NCI-H146 treated with DMSO at 0.1 percent for 48 hours (cell line): ENCODE results near the gene MNT.
A peak's percentile ranks its signal among the peaks of the same experiment; 100 is the strongest.

ENCODE experiments used
- DNase-seq: peaks from one replicate; lab custom pipeline; 2025; ENCODE audit not compliant: unreplicated experiment; lab: John Stamatoyannopoulos, UW

Gene MNT

DNA sequence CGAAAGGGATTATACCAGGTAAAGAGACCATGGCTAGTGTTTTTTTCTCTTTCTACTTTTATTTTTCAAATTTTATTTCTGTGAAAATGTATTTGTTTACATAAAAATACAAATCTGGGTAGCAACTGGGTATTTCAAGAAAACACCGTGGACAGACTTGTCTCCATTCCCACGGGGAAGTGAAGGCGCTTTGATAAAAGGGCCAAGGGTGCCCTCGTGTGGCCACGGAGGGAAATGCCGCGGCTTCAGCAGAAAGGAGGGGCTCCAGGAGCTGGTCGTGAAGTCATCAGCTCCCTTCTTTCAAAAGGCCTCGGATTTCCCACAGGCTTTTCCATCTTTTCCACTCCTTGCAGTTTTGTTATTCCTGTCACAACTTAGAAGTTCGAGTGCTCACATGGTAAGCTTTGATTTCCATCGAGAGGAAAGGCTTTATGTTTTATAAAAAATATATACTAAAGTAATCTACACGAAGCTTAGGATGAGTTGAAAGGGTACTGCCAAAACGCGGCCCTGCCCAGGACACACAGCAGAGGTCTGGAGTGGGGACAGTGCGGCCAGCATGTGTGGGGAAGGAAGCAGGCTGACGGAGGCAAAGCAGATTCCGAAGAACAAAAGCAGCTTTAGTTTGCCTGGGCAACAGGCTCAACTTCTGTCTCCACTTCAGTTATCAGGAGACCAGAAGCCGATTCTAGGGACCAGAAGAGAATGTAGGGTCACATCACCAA lies 15.3 kb upstream of the MNT start:
- DNase-seq = peak; percentile 61

DNA sequence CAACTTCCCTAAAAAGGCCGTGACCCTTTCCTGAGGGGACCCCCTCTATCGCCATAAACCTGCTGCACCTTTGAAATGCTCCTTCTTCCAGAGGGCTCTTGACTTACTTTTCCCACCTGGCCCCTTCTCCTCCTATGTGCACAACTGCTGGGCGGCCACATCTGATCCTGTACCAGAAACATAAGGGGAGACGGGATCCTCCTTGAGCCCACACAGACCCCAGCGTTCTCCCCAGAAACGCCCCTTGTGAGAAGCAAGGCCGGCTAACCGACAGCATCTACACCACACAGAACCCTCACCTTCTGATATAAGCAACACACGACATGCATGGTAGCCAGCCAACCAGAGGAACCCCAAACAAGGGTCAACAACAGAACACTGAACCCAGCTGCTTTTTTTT lies 14.2 kb upstream of the MNT start:
- DNase-seq = no peak

DNA sequence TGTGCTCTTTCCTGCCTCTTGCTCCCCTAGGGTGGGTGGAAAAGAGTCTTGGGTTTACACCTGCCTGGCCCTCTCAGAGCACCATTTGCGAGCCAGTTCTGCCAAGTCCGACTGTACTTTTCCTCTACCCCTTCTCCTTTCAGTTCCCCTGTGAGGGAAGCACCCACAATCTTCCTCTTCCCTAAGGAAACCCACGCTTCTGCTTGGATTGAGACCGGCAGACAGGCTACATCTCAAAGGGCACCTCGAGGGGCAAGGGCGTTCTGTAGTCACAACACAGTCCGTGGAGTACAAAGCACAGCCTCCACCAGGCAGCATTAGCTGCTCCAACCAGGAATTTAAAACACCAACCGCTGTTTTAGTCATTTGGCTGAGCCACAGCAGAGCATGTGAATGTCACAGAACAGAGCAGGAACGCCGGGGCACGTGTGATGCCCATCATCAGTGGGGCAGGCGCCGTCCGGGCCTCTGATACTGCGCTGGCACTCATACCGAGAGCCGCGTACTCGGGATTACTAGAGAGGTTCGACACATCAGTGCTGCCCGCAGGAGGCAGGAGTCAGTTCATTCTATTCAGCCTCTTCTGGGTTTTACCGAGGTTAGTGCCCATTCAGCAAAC lies 13.7 kb upstream of the MNT start:
- DNase-seq = no peak

GRCh38 chr17:2412561-2413021 lies 11.7 kb upstream of the MNT start:
- no peak for DNase-seq

DNA sequence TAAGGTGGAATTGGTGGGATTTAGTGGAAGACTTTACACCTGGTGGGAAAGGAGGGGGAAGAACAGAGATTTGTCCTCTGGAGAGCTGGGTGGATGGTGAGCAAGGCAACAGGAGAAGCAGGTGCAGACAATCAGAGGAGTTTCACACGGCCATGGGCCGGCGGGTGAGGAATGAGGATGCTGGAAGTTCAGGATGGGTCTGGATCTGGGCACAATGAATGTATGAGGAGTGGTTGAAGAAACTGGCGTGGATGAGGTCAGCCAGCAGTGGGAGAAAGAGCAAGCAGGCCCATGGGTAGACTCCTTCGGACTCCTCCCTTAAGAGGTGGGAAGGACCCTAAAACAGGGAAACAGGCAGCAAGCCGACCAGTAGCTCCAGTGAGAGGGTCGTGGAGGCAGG lies 10.1 kb upstream of the MNT start:
- DNase-seq = no peak

DNA sequence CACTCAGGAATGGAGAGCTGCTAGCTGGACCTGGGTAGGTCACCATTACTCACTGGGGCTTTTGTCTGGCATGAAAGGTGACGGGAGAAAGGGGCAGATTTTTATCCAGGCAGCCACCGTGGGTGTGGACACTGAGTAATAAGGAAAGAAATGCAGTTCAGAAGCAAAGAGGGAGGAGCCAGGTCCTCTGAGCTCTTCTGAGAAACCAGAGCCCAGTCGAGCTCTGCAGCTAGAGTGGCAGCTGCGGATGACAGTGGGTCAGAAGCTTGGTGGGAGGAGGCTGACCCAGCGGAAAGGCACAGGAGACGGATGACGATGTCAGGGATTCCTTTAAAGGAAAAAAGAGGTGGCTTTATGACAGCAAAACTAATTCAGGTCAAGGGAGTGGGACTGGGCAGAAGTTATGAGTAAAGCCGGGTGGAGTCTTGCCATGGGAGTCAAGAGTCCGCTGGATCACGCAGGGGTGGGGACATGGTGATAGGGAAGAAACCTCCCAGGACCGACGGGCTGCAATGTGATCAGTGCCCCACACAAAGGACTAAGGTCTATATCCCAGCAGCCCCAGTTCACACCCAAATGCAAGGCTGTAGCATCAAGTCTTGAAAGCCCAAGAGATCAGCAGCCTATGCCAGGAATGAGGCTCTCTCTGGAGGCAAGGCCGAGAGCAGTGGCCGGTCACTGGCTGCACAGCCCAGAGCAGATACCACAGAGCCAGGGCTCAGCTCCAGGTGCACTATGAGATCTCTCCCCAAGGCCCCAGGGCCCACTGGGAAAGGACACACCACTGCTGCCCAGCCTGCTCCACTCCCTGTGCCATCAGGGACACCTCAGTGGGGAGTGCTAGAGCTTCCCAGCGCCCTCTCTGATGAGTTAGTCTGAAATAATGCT lies 6.3 kb upstream of the MNT start:
- no peak for DNase-seq

DNA sequence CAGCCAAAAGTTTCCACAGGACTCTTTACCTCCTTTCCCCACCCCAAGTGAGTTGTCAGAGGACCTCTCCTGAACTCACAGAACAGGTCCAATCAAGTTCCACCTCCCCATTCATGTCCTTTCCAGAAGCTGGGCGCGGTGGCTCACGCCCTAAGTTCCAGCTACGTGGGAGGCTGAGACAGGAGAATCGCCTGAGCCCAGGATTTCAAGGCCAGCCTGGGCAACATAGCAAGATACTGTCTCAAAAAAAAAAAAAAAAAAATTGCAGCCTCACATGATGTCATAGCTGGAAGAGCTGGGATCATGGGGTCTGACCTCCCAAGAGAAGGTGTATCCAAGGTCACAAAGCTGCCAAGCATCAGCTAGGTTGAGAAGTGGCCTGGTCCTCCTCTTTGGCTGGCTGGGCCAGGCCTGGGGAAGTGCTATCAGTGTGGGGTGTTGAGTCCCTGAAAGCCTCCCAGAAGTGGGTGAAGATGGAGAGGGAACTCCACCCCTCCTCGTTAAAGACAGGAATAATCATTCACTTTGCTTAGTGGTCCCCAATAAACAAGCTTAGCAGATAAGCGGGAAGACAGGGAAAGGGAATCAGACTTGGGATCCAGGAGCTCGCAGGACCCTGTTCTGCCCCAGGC lies 5.5 kb upstream of the MNT start:
- DNase-seq = no peak

DNA sequence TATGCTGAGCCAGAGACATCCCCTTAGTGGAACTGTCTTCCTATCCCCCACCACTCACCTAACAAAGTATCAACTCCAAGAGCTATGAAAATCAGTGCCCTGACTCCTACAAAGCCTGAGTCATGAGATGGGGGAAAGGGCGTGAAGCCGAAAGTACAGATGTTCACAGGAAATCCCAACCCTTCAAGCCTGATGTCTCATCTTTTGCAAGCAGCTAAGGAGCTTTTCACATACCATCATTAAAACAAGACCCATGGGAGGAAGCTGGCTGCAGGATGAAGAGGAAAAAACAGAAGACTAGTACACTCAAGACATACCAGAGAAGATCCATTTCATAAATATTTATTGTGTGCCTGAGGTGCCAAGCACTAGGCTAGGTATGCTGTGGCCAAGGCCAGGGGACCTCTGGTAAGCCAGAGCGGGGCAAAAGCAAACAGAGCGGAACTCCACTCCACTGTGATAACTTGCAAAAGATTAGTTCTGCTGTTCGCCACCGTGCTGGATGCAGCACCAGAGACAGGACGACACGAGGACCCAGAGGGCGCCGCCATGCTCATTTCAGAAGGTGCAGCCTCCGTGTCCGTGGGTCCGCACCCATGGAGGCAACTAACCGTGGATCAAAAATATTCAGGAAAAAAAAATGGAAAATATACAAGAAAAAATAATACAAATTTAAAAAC lies 4.5 kb upstream of the MNT start:
- DNase-seq = no peak

- DNase-seq = no peak
Measured at GRCh38 chr17:2403044-2403443, 2.2 kb upstream of the MNT start.

GRCh38 chr17:2402544-2402943 lies 1.7 kb upstream of the MNT start:
- no peak for DNase-seq

GRCh38 chr17:2401426-2402221 lies 764 bp upstream of the MNT start:
- DNase-seq = peak; percentile 97

DNA sequence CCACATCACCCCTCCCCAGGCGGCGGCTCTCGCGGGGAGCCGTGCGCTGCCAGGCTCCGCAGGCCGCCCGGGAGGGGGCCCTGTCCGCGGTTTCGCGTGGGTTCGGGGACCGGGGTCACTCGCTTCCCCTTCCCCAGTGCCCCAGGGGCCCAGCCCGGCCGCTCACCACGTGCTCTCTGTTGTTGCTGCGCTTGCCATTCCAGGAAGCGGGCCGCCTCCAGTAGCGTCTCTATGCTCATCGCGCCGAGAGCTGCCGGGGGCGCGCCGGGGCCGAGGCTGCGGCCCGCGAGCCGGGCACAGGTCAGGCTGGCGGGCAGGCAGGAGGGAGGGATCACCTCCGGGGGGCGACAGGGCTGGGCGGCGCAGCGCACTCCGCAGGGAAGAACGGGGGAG lies 390 bp downstream of the MNT start:
- DNase-seq = no peak

DNA sequence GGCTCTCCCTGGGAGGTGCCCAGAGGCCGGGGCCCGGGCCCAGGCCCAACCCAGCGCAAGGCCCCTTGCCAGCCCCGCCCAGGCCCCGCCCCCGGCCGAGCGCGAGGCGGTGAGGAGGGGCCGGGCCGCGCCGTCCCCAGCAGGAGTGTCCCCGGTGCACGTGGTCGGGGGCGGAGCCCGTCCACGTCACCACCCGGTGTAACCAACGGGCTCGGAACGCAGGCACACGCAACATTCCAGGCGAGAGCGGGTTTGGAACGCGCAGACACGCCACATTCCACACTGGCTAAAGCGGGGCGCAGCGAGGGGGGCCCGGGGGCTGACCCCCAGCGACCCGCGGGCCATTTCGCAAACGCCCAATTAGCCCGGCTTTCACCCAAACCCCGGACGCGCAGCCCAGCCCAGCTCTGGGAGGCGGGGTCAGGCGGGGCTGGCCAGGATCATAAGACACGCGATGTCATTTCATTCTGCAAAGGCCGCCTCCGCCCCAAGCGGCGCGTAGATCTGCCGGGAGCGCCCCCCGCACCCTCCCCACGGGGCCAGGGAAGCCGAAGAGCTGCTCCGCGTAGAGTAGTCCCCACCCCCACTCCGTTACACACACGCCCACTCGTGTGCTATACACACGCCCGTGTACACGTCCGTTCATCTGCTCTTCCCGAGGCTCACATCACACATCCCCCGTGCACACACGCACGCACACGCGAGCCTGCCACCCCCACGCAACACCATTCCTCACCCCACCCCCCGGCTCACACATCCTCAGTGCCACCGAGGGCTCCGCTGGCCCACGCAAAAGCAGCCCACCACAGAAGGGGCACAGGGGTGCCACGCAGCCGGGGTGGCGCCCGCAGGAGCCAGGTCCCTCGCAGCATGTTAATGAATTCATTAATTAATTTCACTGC lies 1.0 kb downstream of the MNT start:
- DNase-seq = peak; percentile 86

DNA sequence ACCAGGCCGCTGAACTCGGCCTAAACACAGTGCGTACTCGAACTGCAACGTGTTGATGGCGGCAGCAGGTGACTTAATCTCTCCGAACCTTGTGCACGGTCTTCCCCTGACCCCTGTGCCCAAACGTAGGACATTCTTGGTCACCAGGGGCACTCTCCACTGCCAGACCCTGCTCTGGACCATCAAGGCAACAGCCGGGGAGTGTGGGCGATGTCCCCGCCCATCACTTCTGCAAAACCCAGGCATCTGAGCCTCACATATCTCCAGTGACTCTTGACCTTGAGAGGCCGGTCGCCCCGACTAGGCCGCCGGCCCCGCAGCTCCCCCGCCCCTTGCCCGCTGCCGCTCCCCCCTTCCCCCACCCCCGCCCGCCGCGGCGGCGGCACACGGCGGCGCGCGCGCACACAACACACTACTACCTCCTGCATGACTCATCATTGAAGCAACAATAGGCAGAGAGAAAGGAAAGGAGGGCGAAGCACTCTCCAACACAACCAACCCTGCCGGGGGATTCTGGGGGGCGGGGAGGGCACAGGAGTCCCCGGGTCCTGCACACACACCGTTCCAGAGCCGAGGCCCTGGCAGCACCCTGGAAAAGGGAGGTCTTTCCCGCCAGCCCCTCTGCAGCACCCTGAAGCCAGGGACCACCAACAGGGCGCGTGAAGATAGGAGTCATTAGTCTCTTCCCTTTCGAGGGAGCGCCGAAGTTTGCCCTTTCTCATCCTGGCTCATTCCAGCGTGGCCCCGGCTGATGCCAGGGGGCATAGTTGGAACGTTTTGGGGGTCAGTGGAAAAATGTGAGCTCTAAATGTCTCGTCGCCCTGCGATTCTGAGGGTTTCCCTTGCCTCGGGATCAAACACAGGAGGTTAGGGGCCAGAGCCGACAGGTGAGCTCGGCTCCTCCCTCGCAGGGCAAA lies 1.9 kb downstream of the MNT start:
- peak; percentile 57 for DNase-seq

DNA sequence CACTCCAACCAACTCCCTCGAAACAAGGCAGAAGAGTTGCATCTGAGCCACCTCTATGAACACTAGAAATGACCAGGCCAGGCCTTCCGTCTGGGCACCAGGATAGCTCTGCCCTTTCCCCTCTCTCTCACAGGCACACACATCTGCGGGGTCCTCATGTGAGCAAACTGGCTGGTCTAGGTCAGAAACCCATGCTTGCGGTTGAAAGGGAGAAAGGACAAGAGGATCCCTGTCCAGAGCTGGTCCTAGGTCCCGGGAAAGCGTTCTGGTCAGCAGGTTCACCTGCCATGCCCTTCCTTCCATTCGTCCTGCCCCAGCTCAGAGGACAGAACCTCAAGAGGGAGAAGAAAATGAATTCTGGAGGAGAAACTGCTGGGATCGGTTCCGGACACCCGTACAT lies 2.7 kb downstream of the MNT start:
- DNase-seq = no peak

DNA sequence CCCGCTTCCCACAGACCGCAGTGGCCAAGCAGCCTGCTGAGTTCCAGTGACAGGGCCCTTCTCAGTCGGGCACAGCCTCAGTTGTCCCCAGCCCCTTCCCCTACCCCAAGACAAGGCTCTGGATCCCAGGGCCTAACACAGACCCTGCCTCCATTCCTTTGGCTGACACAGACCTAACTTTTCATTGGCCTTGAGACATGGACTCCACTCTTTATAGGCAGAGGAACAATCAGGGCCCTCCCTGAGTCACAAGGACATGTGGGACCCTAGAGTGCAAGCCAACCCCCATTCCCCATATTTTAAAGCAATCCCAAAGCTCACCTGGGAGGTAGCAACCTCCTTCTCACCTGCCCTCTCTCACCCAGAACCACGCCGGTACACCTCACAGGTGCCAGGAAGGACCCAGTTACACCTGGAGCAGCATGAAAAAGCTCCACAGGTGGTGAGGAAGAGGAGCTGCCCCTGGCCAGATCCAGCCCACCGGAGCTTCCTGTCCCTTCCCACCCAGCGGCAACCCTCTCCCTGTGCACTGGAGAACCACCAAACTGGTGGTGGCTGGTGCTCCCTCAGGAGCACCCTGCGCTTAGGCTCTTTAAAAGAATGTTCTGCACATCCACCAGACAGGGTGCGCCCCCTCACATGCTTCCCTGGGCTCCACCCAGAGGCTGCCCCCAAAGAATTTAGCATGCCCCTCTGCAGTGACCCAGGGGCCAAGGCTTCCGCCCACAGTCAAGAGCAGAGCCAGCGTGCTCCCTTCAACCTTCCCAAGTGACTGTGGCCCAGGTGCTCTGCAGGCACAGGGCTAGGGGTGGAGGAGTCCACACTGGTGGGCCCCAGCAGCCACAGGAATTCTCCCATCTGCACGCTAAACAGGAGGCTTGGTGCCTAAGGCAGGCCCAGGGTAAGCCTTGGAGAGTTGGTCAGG lies 3.4 kb downstream of the MNT start:
- DNase-seq = no peak
